Type B pancreatic cell (in vitro differentiated cells): ENCODE data around the gene DESI2. TPM values are rescaled to one million over a fixed set of nuclear protein-coding genes. Genes with fewer than 3 reads are reported as not detected.
"Not testable (repeated sequence)": the region's sequence is repeated elsewhere in the genome, so short reads cannot be mapped to it uniquely, and the experiment has no call there.

Source experiments
- DNase-seq: peaks from one replicate; pipeline ENCODE4 v3.0.0; 2021; ENCODE audit warnings: mixed read lengths; ENCODE audit not compliant: unreplicated experiment; ENCODE audit errors: extremely low spot score
- H3K27ac Mint-ChIP-seq: 2 replicates; pipeline ENCODE4 v1.8.0; 2021; ENCODE audit warnings: mild to moderate bottlenecking, mixed read lengths
- H3K27me3 Mint-ChIP-seq: 2 replicates; pipeline ENCODE4 v1.8.0; 2021; ENCODE audit warnings: mixed read lengths
- H3K36me3 Mint-ChIP-seq: 2 replicates; pipeline ENCODE4 v1.8.0; 2021; ENCODE audit warnings: mixed read lengths
- H3K4me1 Mint-ChIP-seq: one replicate; pipeline ENCODE4 v1.8.0; 2021; ENCODE audit warnings: mixed read lengths; ENCODE audit not compliant: unreplicated experiment
- H3K4me3 Mint-ChIP-seq: 2 replicates; pipeline ENCODE4 v1.8.0; 2021; ENCODE audit warnings: mild to moderate bottlenecking, mixed read lengths
- H3K9me3 Mint-ChIP-seq: 2 replicates; pipeline ENCODE4 v1.8.0; 2021; ENCODE audit warnings: mixed read lengths
- total RNA-seq: library from RNA; stranded (reverse); gene quantifications from 2 replicates; pipeline ENCODE4 v1.2.1, GENCODE V29; 2021; ENCODE audit warnings: low replicate concordance
- TF ChIP-seq, protein P1 (sequence below): fragments of 200-600 bp; sonication (generic); conservative IDR thresholded peaks from 2 replicates; pipeline ENCODE4 v1.5.0; 2021; ENCODE audit warnings: antibody characterized with exemption, mild to moderate bottlenecking

The DESI2 gene
- total RNA-seq, 1 donor from 2014 or later = 34.4 TPM

DNA sequence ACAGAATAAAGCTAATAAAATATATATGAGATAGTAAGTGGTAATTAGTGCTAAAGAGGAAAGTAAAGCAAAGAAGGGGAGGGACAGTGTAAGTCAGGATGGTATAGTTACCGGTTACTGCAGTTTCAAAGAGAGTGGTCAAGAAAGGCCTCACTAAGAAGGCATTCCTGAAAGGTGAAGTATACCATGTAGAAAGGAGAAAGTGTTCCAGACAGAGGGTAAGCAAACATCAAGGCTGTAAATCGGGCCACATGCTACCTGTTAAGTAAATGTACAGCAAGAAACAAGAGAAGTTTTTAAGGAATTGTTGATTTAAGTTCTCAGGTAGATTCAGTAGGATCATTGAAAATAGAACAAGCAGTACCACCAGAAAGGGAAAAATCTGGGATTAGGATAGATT, 9.7 kb downstream of the DESI2 start:
- Mint-ChIP-seq H3K4me3 (peak overlapping the region; percentile 48), H3K36me3 (peaks cover 30% of the 10 kb centered on the region)
- DNase-seq = no peak

DNA sequence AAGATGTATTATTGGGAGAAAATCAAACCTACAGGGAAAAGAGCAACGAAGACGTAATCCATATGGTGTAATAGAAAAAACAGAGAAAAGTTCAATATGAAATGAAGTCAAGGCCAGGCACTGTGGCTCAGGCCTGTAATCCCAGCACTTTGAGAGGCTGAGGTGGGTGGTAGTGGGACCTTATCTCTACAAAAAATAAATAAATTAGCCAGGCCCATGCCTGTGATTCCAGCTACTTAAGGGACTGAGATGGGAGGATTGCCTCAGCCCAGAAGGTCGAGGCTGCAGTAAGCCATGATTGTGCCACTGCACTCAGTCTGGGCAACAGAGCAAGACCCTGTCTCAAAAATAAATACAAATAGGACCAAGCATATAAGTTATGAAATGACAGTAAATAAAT, 11.4 kb downstream of the DESI2 start:
- Mint-ChIP-seq H3K36me3 (peaks cover 20% of the 10 kb centered on the region), H3K4me1 (peaks cover 13% of the 10 kb centered on the region), H3K9me3 (no peaks in the 10 kb centered on the region), H3K27ac (no peak overlapping the region), H3K27me3 (no peaks in the 10 kb centered on the region), H3K4me3 (no peak overlapping the region)
- no peak for DNase-seq
- TF ChIP-seq, protein P1, sequence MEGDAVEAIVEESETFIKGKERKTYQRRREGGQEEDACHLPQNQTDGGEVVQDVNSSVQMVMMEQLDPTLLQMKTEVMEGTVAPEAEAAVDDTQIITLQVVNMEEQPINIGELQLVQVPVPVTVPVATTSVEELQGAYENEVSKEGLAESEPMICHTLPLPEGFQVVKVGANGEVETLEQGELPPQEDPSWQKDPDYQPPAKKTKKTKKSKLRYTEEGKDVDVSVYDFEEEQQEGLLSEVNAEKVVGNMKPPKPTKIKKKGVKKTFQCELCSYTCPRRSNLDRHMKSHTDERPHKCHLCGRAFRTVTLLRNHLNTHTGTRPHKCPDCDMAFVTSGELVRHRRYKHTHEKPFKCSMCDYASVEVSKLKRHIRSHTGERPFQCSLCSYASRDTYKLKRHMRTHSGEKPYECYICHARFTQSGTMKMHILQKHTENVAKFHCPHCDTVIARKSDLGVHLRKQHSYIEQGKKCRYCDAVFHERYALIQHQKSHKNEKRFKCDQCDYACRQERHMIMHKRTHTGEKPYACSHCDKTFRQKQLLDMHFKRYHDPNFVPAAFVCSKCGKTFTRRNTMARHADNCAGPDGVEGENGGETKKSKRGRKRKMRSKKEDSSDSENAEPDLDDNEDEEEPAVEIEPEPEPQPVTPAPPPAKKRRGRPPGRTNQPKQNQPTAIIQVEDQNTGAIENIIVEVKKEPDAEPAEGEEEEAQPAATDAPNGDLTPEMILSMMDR = no peak

More for the DNA sequence above, 9.7 kb downstream of the DESI2 start:
- Mint-ChIP-seq H3K27me3 (no peaks in the 10 kb centered on the region), H3K9me3 (no peaks in the 10 kb centered on the region), H3K4me1 (peaks cover 5% of the 10 kb centered on the region), H3K27ac (peak overlapping the region; percentile 67)
- TF ChIP-seq, protein P1 = no peak

DNA sequence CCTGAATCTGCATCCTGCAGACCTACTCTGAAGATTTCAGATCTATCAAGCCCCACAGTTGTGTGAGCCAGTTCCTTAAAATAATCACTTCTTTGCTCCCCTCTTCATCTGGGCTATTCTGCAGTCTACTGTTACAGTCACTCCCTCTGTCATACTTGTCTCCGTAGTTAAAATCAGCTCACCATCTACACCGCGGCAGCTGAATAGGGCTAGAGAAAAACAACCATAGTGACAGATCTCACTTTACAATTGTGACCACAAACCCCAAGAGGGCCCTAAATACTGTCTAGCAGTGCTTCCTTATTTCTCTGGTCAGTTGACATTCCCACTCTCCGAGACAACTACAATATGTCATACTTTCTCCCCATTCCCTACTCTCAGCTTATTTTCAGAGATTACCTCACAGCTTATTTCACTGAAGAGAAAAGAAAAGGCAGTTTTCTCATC, 12.9 kb downstream of the DESI2 start:
- no peak for DNase-seq
- peaks cover under 1% of the 10 kb centered on the region for H3K9me3 Mint-ChIP-seq
- peaks cover 16% of the 10 kb centered on the region for H3K36me3 Mint-ChIP-seq
- TF ChIP-seq, protein P1 = no peak
- no peaks in the 10 kb centered on the region for H3K27me3 Mint-ChIP-seq
- no peak overlapping the region for H3K4me3 Mint-ChIP-seq
- no peak overlapping the region for H3K27ac Mint-ChIP-seq
- peaks cover 13% of the 10 kb centered on the region for H3K4me1 Mint-ChIP-seq

DNA sequence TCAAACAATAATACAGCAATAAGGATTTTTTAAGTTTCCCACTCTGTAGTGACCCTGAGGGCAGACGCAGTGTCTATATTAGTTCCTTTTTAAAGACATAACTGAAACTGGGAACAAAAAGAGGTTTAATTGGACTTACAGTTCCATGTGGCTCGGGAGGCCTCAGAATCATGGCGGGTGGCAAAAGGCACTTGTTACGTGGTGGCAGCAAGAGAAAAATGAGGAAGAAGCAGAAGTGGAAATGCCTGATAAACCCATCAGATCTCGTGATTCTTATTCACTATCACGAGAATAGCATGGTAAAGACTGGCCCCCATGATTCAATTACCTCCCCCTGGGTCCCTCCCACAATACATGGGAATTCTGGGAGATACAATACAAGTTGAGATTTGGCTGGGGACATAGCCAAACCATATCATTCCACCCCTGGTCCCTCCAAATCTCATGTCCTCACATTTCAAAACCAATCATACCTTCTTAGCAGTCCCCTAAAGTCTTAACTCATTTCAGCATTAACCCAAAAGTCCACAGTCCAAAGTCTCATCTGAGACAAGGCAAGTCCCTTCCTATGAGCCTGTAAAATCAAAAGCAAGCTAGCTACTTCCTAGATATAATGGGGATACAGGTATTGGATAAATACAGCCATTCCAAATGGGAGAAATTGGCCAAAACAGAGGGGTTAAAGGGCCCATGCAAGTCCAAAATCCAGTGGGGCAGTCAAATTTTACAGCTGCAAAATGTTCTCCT, 13.9 kb downstream of the DESI2 start:
- Mint-ChIP-seq H3K4me1 (peaks cover 13% of the 10 kb centered on the region), H3K36me3 (peaks cover 20% of the 10 kb centered on the region)
- H3K27me3 Mint-ChIP-seq, H3K9me3 Mint-ChIP-seq, H3K27ac Mint-ChIP-seq, H3K4me3 Mint-ChIP-seq, DNase-seq: not testable (repeated sequence)

DNA sequence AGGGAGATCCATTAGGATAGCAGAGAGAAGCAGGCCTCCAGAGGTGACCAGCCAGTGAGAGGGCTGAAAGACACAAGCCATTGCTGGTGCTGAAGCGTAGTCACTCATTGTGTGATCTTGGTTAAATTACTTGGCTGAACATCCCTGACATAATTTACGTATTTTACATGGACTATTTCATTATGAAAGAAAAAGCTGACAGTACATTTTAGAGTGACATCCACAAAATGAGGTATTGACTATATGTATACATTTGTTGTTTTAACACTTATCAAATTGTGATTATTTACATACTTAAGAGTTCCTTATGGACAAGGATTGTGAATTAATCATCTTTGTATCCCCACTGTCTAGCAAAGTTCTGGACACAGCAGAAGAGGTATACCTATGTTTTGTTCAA, 14.9 kb downstream of the DESI2 start:
- Mint-ChIP-seq H3K27ac (no peak overlapping the region), H3K4me1 (peaks cover 9% of the 10 kb centered on the region), H3K27me3 (no peaks in the 10 kb centered on the region), H3K36me3 (peaks cover 18% of the 10 kb centered on the region), H3K4me3 (no peak overlapping the region), H3K9me3 (peaks cover 5% of the 10 kb centered on the region)
- TF ChIP-seq, protein P1 = no peak
- no peak for DNase-seq

DNA sequence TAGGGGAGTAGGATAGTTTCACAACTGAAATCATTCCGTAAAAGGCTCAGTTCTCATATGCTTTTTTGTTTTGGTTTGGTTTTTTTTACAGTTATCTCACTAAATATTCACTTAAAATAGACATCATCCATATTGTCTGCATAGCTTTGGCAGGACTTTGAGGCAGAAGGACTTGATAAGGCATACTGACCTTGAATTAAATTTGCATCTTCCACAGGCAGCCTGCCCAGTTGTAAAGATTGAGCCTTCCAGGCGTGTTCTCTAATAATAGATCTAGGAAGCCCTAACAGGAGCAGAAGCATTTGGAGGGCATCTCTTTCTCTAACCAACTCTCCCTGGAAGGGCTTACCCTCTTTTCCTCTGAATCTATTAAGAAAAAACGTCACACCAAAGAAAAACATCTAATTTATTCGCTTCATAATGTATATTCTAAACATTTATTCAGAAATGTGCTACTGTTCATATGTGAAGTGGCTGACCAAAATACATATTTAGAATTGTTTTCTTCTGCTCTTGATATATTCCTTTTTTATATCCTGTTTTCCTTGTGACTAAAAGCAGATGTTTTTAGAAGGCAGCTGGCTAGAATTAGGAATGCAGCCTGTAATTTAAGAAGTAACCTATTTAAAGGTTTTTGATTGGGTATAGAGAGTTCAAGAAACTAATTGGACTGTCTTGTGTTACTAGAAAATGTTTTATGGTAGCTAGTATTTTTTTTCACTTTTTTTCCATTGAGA, 20.2 kb downstream of the DESI2 start:
- TF ChIP-seq, protein P1 = no peak
- Mint-ChIP-seq H3K4me3 (no peak overlapping the region), H3K4me1 (peaks cover 4% of the 10 kb centered on the region), H3K27ac (no peak overlapping the region), H3K36me3 (peaks cover 33% of the 10 kb centered on the region), H3K27me3 (no peaks in the 10 kb centered on the region), H3K9me3 (peaks cover 14% of the 10 kb centered on the region)
- DNase-seq = no peak
